Measurements from ENCODE around the gene CNTNAP4. TPM values are rescaled to one million over a fixed set of nuclear protein-coding genes. Genes with fewer than 3 reads are reported as not detected.

Gene CNTNAP4
- total and polyA plus RNA-seq, 2 of the 8 experiments (the other 6 are each of a cell fraction or from before 2014, with no cell fraction given): not detected

DNA sequence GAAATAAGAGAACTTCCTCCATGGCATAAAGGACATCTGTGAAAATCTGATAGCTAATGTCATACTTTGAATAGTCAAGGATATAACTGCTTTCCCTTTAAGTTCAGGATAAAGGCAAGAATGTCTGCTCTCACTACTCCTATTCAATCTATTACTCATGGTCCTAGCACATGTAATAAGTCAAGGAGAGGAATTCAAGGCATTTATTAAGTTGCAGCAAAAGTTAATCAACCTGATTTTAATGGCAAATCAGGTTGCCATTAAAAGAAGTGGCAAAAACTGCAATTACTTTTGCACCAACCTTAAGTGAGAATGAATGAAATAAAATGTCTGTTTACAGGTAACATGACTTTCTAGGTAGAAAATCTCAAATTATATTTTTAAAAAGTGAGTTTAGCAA, 225.9 kb downstream of the CNTNAP4 start (continued):
- TF ChIP-seq CHD7 (IDR thresholded peaks at IDR 0.05; ENCODE audit: insufficient replicate concordance, low read length) (no peak), CBX5 (IDR thresholded peaks at IDR 0.05; ENCODE audit: low read depth, low read length) (no peak), JUN (IDR thresholded peaks at IDR 0.05; ENCODE audit: low read depth, low read length) (no peak), FOSL1 (IDR thresholded peaks at IDR 0.05; ENCODE audit: insufficient read depth, low read depth, low read length) (no peak), CHD2 (IDR thresholded peaks at IDR 0.05; ENCODE audit: low read length) (no peak), ZNF274 (IDR thresholded peaks at IDR 0.05; ENCODE audit: borderline replicate concordance, extremely low read depth, low read length) (no peak), SP2 (IDR thresholded peaks at IDR 0.05; ENCODE audit: low read length) (no peak), TEAD4 (IDR thresholded peaks at IDR 0.05; ENCODE audit: low read depth, low read length) (no peak), KDM5A (IDR thresholded peaks at IDR 0.05; ENCODE audit: low read length) (no peak), RFX5 (IDR thresholded peaks at IDR 0.05; ENCODE audit: borderline replicate concordance, low read depth, low read length) (no peak)
